Measurements from ENCODE around the gene LBX2. TPM values are rescaled to one million over a fixed set of nuclear protein-coding genes. Genes with fewer than 3 reads are reported as not detected.

LBX2 gene
- total and polyA plus RNA-seq, 10 of the 15 experiments (the other 5 are each of a cell fraction or from before 2014, with no cell fraction given): 0.08 to 4.0 (median 0.27) TPM

- CTCF ChIA-PET: interaction anchor here (1.2 to 6.7 kb wide), 6 partner anchors 16 to 128 kb away, joined by 5 to 54 read pairs (median 10); partner anchors contain the start of genes AUP1, CCDC142, HTRA2 and TTC31
- peaks cover 19% of the 10 kb centered on the region for H3K4me1 ChIP-seq (ENCODE audit: control insufficient read depth, insufficient read depth, low read length)
- DNase-seq (ENCODE audit: low read depth, low spot score) (no peak), ATAC-seq (no peak), FAIRE-seq (no peak)
- H3K27ac ChIP-seq (ENCODE audit: control insufficient read depth, insufficient read depth): peak overlapping the region; percentile 80
- no peaks in the 10 kb centered on the region for H4K20me1 ChIP-seq (ENCODE audit: control insufficient read depth, insufficient read depth)
- SMC1A ChIA-PET (ENCODE audit: uncharacterized antibody, unreplicated experiment): interaction anchor here (1.2 to 5.5 kb wide), 11 partner anchors 9 to 129 kb away, joined by 3 to 24 read pairs (median 7); partner anchors contain the start of genes C2orf81, CCDC142, TTC31 and WDR54
- POLR2A ChIA-PET: interaction anchor here (0.7 to 5.8 kb wide), 12 partner anchors 8 to 129 kb away, joined by 3 to 44 read pairs (median 5); partner anchors contain the start of genes C2orf81, CCDC142, MRPL53 and PCGF1
- peaks cover 2 to 4% of the 10 kb centered on the region in 2 experiments; a peak in 3 of 4 replicates for H3K36me3 ChIP-seq (ENCODE audit: control insufficient read depth in 2 of 2, insufficient read depth in 2 of 2, low read length in 1 of 2)
- no peaks in the 10 kb centered on the region for H3K27me3 ChIP-seq (replicated peaks in 1 of 2; ENCODE audit: control insufficient read depth in 2 of 2, insufficient read depth in 2 of 2, low read length in 1 of 2)
- RAD21 ChIA-PET (ENCODE audit: unreplicated experiment): interaction anchor here (0.8 to 3.5 kb wide), 17 partner anchors 13 to 429 kb away, joined by 3 to 21 read pairs (median 5); partner anchors contain the start of genes AUP1, C2orf81, CCDC142 and HTRA2
- intact Hi-C loops (cut with micrococcal nuclease; ENCODE audit: unreplicated experiment): loop anchor here (1.0 kb wide), 2 partner anchors 23 to 70 kb away; partner anchors contain the start of genes AUP1, CCDC142 and HTRA2
- no peaks in the 10 kb centered on the region for H3K9me3 ChIP-seq (replicated peaks; ENCODE audit: control insufficient read depth, insufficient read depth, low read length)
- under 1% methylated on average over 10 of the region's 10 CpGs for WGBS (ENCODE audit: insufficient coverage, insufficient replicate concordance, low lambda C conversion rate, missing lambda C conversion rate)
- in situ Hi-C loops (cut with MboI): no loop called here
- H3K79me2 ChIP-seq (ENCODE audit: control insufficient read depth, insufficient read depth, low read length): peaks cover 22% of the 10 kb centered on the region
- H3K9ac ChIP-seq (ENCODE audit: control insufficient read depth, insufficient read depth, low read length): peak overlapping the region; percentile 93
- peak overlapping the region; percentile 87 for H3K4me2 ChIP-seq (ENCODE audit: control insufficient read depth, insufficient read depth)
- H3K4me3 ChIP-seq: peak overlapping the region; percentile 99
- BruUV-seq (replicated peaks): no TSS peak
- TF ChIP-seq JUND (IDR thresholded peaks at IDR 0.05; ENCODE audit: low read depth, low read length): no peak
- TF ChIP-seq ATF2 (IDR thresholded peaks at IDR 0.05; ENCODE audit: low read length): no peak
- TF ChIP-seq SRF (IDR thresholded peaks at IDR 0.05; ENCODE audit: low read depth in 2 of 2, low read length in 2 of 2): no peak
- no peak for TF ChIP-seq RELA (IDR thresholded peaks at IDR 0.05; ENCODE audit: borderline replicate concordance, partially characterized antibody)
- TF ChIP-seq BMI1 (IDR thresholded peaks at IDR 0.05; ENCODE audit: borderline replicate concordance): no peak
- no peak for TF ChIP-seq ZBED1 (IDR thresholded peaks at IDR 0.05; ENCODE audit: borderline replicate concordance)
- TF ChIP-seq CTCF (IDR thresholded peaks at IDR 0.05 in 2 of 3, conservative IDR thresholded peaks at IDR 0.05 in 1 of 3; ENCODE audit: control insufficient read depth in 2 of 3, extremely low read depth in 1 of 3, insufficient read depth in 1 of 3, low read depth in 3 of 3, low read length in 3 of 3): no peak
- no peak for TF ChIP-seq CBFB (IDR thresholded peaks at IDR 0.05; ENCODE audit: low read depth)
- TF ChIP-seq POU2F2 (IDR thresholded peaks at IDR 0.05; ENCODE audit: borderline replicate concordance, low read depth, low read length): no peak
- H2AFZ ChIP-seq (ENCODE audit: control insufficient read depth, low read depth, low read length): no peak overlapping the region
Measured at GRCh38 chr2:74458938-74459363, 40.5 kb downstream of the LBX2 start.
